Stimulated activated CD8-positive, alpha-beta memory T cell treated with anti-CD3 and anti-CD28 coated beads, Interleukin-15, amount 100 ng/mL, for 24 hours (primary cell): ENCODE data around the gene PGLYRP4.

Source experiments
- DNase-seq: peaks from one replicate; pipeline ENCODE4 v3.0.0-alpha.2; 2020; ENCODE audit warnings: low read depth

Gene PGLYRP4

GRCh38 chr1:153374071-153374470 is 25.4 kb upstream of the PGLYRP4 start:
- no peak for DNase-seq

GRCh38 chr1:153372571-153372970 is 23.9 kb upstream of the PGLYRP4 start:
- no peak for DNase-seq

GRCh38 chr1:153371231-153371630 is 22.6 kb upstream of the PGLYRP4 start:
- DNase-seq, result no peak

GRCh38 chr1:153370146-153370545 is 21.5 kb upstream of the PGLYRP4 start:
- DNase-seq, result no peak

GRCh38 chr1:153368495-153368894 is 19.9 kb upstream of the PGLYRP4 start:
- no peak for DNase-seq

- DNase-seq, result no peak
Measured at GRCh38 chr1:153367090-153367489, 18.4 kb upstream of the PGLYRP4 start.

- DNase-seq, result no peak
Measured at GRCh38 chr1:153366261-153366660, 17.6 kb upstream of the PGLYRP4 start.

- DNase-seq, result no peak
Measured at GRCh38 chr1:153365696-153366095, 17.1 kb upstream of the PGLYRP4 start.

- no peak for DNase-seq
Measured at GRCh38 chr1:153364766-153365666, 16.4 kb upstream of the PGLYRP4 start.

- no peak for DNase-seq
Measured at GRCh38 chr1:153364156-153364555, 15.5 kb upstream of the PGLYRP4 start.

GRCh38 chr1:153363641-153364040 is 15.0 kb upstream of the PGLYRP4 start:
- no peak for DNase-seq

- no peak for DNase-seq
Measured at GRCh38 chr1:153362187-153362775, 13.6 kb upstream of the PGLYRP4 start.

GRCh38 chr1:153361480-153362109 is 13.0 kb upstream of the PGLYRP4 start:
- DNase-seq, result no peak

GRCh38 chr1:153360592-153361479 is 12.2 kb upstream of the PGLYRP4 start:
- DNase-seq, result no peak

GRCh38 chr1:153360190-153360589 is 11.5 kb upstream of the PGLYRP4 start:
- DNase-seq, result no peak

- DNase-seq, result no peak
Measured at GRCh38 chr1:153359241-153359640, 10.6 kb upstream of the PGLYRP4 start.

GRCh38 chr1:153358691-153358975 is 10.0 kb upstream of the PGLYRP4 start:
- DNase-seq, result no peak

GRCh38 chr1:153357853-153358690 is 9.4 kb upstream of the PGLYRP4 start, which contains the start of gene S100A9:
Gene S100A9 (plus strand): TSS chr1:153357854. CDS start chr1:153358284, 430 bp downstream.
- DNase-seq, result no peak

GRCh38 chr1:153357076-153357852 is 8.6 kb upstream of the PGLYRP4 start:
- DNase-seq, result no peak

GRCh38 chr1:153356392-153357075 is 7.9 kb upstream of the PGLYRP4 start:
- DNase-seq, result no peak
